ENCODE results near the gene ATXN1. TPM values are rescaled to one million over a fixed set of nuclear protein-coding genes. Genes with fewer than 3 reads are reported as not detected.
"Not testable (repeated sequence)": the region's sequence is repeated elsewhere in the genome, so short reads cannot be mapped to it uniquely, and the experiment has no call there.

The ATXN1 gene
- total RNA-seq, 1 donor from 2014 or later = 9.1 TPM

DNA sequence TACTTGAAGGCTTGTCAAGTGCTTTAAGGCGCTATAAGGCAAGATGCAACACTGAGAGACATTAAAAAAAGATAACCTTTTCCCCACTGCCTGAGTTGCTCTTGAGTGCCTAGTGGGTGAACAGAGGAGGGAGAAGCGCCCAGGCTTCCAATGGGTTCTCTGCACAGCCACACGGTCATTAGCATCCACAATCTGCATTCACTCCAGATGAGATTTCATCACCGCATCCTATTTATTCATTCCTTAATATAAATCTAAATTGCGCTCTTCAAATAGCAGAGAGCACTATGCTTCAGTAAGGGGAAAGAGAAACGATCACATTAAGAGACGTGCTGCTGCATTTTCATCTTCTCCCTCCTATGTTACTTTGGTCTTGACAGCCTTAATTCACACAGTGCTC lies 219.2 kb downstream of the ATXN1 start:
- no peak for DNase-seq (ENCODE audit: low read depth in 2 of 2)

GRCh38 chr6:16540804-16541752 lies 220.2 kb downstream of the ATXN1 start:
- no peak for DNase-seq (ENCODE audit: low read depth in 2 of 2)

DNA sequence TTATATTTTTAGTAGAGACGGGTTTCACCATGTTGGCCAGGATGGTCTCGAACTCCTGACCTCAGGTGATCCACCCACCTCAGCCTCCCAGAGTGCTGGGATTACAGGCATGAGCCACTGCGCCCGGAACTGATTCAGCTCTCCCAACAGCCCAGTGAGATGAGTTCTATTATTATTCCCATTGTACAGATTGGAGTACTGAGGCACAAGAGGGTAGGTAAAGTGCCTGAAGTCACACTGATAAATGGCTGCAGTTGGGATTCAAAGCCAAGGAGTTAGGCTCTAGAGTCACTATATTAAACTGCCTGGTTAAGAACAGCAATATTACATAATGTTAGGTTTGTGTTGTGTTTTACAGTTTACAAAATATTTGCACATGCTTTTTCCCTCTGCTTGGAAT lies 220.9 kb downstream of the ATXN1 start:
- DNase-seq (ENCODE audit: low read depth in 2 of 2) = not testable (repeated sequence)

GRCh38 chr6:16539086-16539931 lies 222.0 kb downstream of the ATXN1 start:
- DNase-seq (ENCODE audit: low read depth in 2 of 2) = no peak

DNA sequence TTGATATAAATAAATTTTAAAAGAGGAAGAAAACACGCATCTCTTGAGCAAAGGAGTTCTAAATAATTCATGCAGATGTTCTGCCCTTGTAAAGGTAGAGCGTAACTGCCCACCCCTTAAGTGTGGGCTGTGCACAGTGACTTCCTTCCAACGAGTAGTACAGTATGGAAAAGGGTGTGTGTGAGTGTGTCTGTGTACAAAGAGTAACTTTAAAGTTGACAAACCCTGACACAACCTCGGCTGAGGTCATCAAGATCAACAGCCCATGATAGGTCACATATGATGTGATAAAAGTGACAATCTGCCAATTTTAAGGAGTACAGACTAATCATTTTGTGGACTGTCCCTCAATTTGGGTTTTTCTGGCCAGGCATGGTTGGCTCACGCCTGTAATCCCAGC lies 225.7 kb downstream of the ATXN1 start:
- DNase-seq (ENCODE audit: low read depth in 2 of 2) = no peak

GRCh38 chr6:16533721-16534136 lies 227.5 kb downstream of the ATXN1 start:
- DNase-seq (ENCODE audit: low read depth in 2 of 2) = no peak

DNA sequence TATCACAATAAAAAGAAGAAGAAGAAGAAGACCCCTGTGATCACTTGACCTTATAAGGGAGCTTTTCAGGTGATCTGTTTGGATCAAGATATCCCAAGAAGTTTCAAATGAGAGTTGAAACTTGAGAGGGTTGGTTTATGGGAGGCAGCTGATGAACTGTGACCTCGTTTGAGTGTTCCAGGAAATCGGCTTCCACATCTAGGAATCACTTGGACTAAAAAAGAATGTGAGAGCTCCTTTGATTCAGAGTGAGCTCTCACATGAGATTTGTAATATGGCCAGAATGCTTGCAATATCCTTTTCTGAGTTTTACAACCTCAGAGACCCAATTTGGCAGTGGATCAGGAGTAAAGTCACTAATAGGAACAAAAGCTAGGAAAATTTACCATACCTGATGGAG lies 228.1 kb downstream of the ATXN1 start:
- no peak for DNase-seq (ENCODE audit: low read depth in 2 of 2)

DNA sequence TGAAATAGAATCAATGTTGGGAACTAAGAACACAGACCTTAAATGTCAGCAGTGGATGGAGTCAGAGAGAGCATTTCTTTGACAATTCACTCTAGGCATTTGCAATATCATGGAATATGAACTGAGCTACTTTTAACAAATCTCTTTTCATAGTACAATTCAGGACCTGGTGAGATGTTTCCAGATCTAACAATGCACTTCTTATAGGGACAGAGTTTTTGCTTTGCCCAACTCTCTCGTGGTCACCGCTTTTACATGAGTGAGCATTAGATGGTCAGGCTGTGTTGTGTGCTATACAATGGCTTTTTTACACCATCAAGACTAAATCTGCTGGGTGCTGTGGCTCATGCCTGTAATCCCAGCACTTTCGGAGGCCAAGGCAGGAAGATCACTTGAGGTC lies 233.6 kb downstream of the ATXN1 start:
- no peak for DNase-seq (ENCODE audit: low read depth in 2 of 2)

- DNase-seq (ENCODE audit: low read depth in 2 of 2) = no peak
Measured at GRCh38 chr6:16524380-16524707, 236.9 kb downstream of the ATXN1 start.

- peak in 1 of 2 donors; percentile 56 for DNase-seq (ENCODE audit: low read depth in 2 of 2)
Measured at GRCh38 chr6:16523606-16524379, 237.5 kb downstream of the ATXN1 start.

DNA sequence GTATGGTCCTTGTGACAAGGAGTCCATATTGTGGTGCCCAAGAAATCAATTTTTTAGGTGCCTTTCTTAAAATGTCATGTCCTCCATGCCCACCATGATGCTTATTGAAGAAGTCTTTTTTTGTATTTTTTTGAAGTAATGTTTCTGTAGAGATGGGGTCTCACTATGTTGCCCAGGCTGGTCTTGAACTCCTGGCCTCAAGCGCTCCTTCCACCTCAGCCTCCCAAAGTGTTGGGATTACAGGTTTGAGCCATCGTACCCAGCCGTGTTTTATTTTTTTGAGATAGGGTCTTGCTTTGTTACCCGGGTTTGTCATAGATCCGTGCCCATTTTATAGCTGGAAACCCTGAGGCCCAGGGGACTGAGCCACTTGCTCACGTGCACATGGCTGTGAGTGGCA lies 238.3 kb downstream of the ATXN1 start:
- no peak for DNase-seq (ENCODE audit: low read depth in 2 of 2)

- DNase-seq (ENCODE audit: low read depth in 2 of 2) = no peak
Measured at GRCh38 chr6:16521528-16521927, 239.7 kb downstream of the ATXN1 start.

DNA sequence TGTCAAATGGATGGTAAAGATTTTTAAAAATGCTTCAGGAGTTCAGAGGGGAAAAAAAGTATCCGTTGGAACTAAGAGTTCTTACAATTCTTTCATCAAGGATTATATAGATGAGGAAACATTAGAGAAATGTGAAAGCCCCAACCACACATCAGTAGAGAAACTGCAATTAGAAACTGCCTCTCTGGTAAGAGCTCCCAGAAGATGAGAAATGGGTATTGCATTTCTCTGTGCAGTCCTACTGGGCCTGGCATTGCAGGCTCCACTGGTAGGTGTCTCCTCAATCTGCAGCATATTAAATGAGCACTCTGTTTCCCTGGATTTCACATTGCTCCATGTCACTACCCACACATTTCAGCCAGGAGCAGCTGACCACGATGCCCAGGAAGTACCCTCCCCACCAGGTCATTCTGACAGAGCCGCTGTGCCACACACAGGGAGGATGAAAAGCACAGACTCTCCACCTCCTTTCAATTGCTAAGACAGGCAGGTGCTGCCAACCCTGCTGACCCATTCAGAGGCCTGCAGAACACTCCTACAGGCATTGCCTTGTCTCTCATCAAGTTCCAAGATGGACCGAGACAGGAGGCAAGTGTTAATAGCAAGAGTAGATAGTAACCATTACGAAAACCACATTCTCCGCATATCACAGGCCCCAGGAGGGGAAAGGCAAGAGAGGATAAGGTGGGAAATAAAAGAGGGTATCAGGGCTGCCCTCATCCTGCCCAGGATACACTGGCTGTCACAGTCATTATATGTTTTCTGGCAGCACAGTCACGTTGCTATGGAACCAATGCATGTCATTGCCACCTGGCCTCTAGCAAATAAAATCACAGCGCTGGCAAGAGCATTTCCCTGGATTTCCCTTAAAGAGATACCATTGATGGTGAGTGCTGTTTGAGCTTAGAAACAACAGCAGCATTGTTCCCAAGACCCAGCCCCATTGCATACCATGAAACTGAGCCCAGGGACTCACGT lies 241.7 kb downstream of the ATXN1 start:
- peak in 1 of 2 donors; percentile 52 for DNase-seq (ENCODE audit: low read depth in 2 of 2)

DNA sequence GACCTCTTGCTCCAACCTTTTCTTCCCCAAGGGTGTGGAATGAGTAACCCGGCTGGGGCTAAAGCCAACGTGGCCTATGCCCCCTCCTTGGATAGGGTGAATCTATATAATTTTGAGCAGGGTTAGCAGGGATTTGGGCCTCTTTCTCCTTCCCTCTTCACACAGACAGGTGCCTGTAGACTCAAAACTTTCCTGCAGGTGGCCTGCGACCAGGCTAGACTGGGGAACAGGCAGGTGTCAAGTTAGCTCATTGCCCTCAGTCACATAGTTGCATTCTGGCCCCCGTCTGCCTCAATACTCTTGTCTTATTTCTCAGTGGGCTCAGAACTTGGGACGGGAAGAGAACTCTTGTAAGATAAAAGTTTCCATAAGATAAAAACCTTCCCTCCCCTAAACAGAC lies 243.0 kb downstream of the ATXN1 start:
- no peak for DNase-seq (ENCODE audit: low read depth in 2 of 2)

DNA sequence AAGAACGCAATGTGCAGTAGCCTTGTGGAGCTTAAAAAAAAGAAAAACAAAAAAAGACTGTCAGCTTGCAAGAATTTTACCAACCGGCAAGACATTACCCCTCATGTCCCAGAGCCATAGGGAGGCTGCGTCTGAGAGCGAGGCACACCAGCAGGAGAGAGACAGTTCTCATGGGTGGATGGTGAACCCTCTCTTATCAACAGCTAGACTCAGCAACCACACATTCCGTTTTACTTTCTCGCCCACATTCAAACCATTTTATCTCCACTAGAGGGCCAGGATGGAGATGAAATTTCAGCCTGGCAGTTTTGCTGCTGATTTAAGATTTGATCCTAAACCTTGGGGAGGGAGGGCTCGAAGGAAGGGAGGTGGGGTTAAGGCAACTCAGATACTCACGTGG lies 247.0 kb downstream of the ATXN1 start:
- peak; percentile 51 to 60 for DNase-seq (ENCODE audit: low read depth in 2 of 2)

- DNase-seq (ENCODE audit: low read depth in 2 of 2) = no peak
Measured at GRCh38 chr6:16512544-16513290, 248.5 kb downstream of the ATXN1 start.

- peak in 1 of 2 donors; percentile 28 for DNase-seq (ENCODE audit: low read depth in 2 of 2)
Measured at GRCh38 chr6:16511723-16512489, 249.4 kb downstream of the ATXN1 start.

DNA sequence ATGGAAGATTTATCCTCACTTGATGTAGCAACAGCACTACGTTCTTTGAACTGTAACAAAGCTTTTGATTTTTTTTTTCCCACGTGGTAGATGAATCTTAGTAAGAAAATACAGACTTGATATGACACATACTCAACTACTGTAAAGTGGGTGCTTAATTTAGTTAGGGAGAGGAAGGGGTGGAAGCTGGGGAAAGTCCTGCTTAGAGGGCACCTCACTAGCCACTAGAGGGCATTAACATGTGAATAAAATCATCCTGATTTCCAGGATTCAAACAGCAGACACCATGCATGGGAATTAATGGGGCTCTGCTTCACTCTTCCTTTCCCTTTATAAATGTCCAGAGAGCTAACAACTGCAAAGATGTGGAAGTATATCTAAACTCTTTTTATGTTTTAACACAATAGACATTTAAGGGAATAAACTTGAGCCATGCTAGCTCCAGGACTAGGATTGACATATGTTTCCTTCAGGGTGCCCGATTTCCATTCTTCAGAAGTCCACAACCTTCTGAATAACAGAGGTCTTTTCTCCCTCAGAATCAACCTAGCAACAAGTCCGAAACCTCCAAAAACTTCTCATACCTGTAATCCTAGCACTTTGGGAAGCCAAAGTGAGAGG lies 250.1 kb downstream of the ATXN1 start:
- DNase-seq (ENCODE audit: low read depth in 2 of 2) = peak; percentile 61 to 67

- no peak for DNase-seq (ENCODE audit: low read depth in 2 of 2)
Measured at GRCh38 chr6:16510245-16510644, 251.0 kb downstream of the ATXN1 start.

All from lung microvascular endothelial cell (primary cell).